HG02623 (cell line): ENCODE measurements around the gene PDXDC1.
"Not testable (repeated sequence)": the region's sequence is repeated elsewhere in the genome, so short reads cannot be mapped to it uniquely, and the experiment has no call there.

Source experiments
- ATAC-seq: cut with Tn5 transposase; IDR thresholded peaks from one replicate; pipeline ENCODE4 v1.9.1; 2021; ENCODE audit warnings: moderate library complexity; ENCODE audit not compliant: unreplicated experiment

PDXDC1 gene

GRCh38 chr16:15008647-15009046 lies 33.8 kb downstream of the PDXDC1 start:
- not testable (repeated sequence) for ATAC-seq

GRCh38 chr16:15012941-15013340 lies 38.1 kb downstream of the PDXDC1 start:
- not testable (repeated sequence) for ATAC-seq

- ATAC-seq: not testable (repeated sequence)
Observed at GRCh38 chr16:15015671-15016070, 40.8 kb downstream of the PDXDC1 start.

GRCh38 chr16:15016354-15016753 lies 41.5 kb downstream of the PDXDC1 start:
- ATAC-seq: not testable (repeated sequence)

GRCh38 chr16:15016951-15017580 lies 42.2 kb downstream of the PDXDC1 start:
- ATAC-seq: not testable (repeated sequence)

GRCh38 chr16:15021429-15021828 lies 46.6 kb downstream of the PDXDC1 start:
- ATAC-seq: not testable (repeated sequence)

GRCh38 chr16:15022194-15022593 lies 47.4 kb downstream of the PDXDC1 start:
- peak; percentile 65 for ATAC-seq

GRCh38 chr16:15023381-15024077 lies 48.7 kb downstream of the PDXDC1 start:
- not testable (repeated sequence) for ATAC-seq

- ATAC-seq: not testable (repeated sequence)
Observed at GRCh38 chr16:15024858-15025199, 50.0 kb downstream of the PDXDC1 start.

- ATAC-seq: not testable (repeated sequence)
Observed at GRCh38 chr16:15025234-15025951, 50.6 kb downstream of the PDXDC1 start.

GRCh38 chr16:15027051-15027450 lies 52.2 kb downstream of the PDXDC1 start:
- ATAC-seq: not testable (repeated sequence)

GRCh38 chr16:15027503-15028344 lies 52.9 kb downstream of the PDXDC1 start:
- not testable (repeated sequence) for ATAC-seq

GRCh38 chr16:15028345-15028715 lies 53.5 kb downstream of the PDXDC1 start:
- not testable (repeated sequence) for ATAC-seq

GRCh38 chr16:15028801-15029698 lies 54.2 kb downstream of the PDXDC1 start:
- not testable (repeated sequence) for ATAC-seq

- not testable (repeated sequence) for ATAC-seq
Observed at GRCh38 chr16:15029749-15030148, 54.9 kb downstream of the PDXDC1 start.

- ATAC-seq: no peak
Observed at GRCh38 chr16:15031179-15031578, 56.4 kb downstream of the PDXDC1 start.

- no peak for ATAC-seq
Observed at GRCh38 chr16:15031586-15031985, 56.8 kb downstream of the PDXDC1 start.

GRCh38 chr16:15032547-15033308 lies 57.9 kb downstream of the PDXDC1 start:
- ATAC-seq: no peak

- ATAC-seq: no peak
Observed at GRCh38 chr16:15033309-15033707, 58.5 kb downstream of the PDXDC1 start.
